ENCODE measurements around the gene LAMC3.

DNA sequence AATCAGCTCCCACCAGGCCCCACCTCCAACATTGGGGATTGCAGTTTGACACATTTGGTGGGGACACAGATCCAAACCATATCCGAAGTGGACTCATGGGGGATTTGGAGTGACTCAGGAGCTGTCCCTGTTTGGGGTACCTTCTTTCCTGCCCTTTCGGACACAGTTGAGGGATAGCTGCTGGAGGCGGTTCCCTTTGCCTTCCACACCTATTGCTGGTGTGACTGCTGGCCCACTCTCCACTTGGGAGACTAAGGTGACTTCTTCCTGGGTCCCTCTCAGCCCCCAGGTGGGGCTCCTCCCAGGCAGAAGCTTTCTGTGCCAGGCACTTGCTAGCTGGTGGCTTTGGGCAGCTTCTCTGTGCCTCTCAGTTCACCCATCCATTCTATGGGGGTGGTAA lies 26.6 kb downstream of the LAMC3 start:
- TF ChIP-seq, protein P1, sequence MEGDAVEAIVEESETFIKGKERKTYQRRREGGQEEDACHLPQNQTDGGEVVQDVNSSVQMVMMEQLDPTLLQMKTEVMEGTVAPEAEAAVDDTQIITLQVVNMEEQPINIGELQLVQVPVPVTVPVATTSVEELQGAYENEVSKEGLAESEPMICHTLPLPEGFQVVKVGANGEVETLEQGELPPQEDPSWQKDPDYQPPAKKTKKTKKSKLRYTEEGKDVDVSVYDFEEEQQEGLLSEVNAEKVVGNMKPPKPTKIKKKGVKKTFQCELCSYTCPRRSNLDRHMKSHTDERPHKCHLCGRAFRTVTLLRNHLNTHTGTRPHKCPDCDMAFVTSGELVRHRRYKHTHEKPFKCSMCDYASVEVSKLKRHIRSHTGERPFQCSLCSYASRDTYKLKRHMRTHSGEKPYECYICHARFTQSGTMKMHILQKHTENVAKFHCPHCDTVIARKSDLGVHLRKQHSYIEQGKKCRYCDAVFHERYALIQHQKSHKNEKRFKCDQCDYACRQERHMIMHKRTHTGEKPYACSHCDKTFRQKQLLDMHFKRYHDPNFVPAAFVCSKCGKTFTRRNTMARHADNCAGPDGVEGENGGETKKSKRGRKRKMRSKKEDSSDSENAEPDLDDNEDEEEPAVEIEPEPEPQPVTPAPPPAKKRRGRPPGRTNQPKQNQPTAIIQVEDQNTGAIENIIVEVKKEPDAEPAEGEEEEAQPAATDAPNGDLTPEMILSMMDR (IDR thresholded peaks at IDR 0.05), result no peak
- no peak for TF ChIP-seq POLR2A (IDR thresholded peaks at IDR 0.05)
